Motor neuron (in vitro differentiated cells): ENCODE results near the gene TSPAN13. TPM values are rescaled to one million over a fixed set of nuclear protein-coding genes. Genes with fewer than 3 reads are reported as not detected.
A peak's percentile ranks its signal among the peaks of the same experiment; 100 is the strongest.

Experiments used
- ATAC-seq, 8 experiments: fragments of 200-7000 bp; cut with Tn5 transposase; replicated peaks in 6 of 8; 2 replicates each; pipeline ENCODE4 v1.8.0; 2021; ENCODE audit warnings: mild to moderate bottlenecking in 8 of 8, moderate library complexity in 8 of 8
- H3K27ac ChIP-seq, 2 donors: fragments of 250-450 bp; sonication (Bioruptor Pico); 2 replicates each; pipeline ENCODE4 v1.9.0; 2021; ENCODE audit warnings: antibody characterized with exemption in 2 of 2, mild to moderate bottlenecking in 2 of 2, moderate library complexity in 1 of 2
- H3K4me1 ChIP-seq, 2 donors: fragments of 250-450 bp; sonication (Bioruptor Pico); replicated peaks in 1 of 2; 2 replicates each; pipeline ENCODE4 v1.6.1; 2021; ENCODE audit warnings: antibody characterized with exemption in 2 of 2, mild to moderate bottlenecking in 2 of 2, moderate library complexity in 1 of 2
- H3K4me3 ChIP-seq, 5 donors: fragments of 250-450 bp; sonication (Bioruptor Pico); 2 replicates each; pipeline ENCODE4 v1.9.0; 2021; ENCODE audit warnings: antibody characterized with exemption in 5 of 5, mild to moderate bottlenecking in 5 of 5, moderate library complexity in 4 of 5
- WGBS, 10 experiments: fragments of 450-650 bp; shearing (Covaris generic); methylation state at CpG; one replicate each; pipeline ENCODE4 v1.0.0; 2022; 5-methylcytosine and 5-hydroxymethylcytosine counted together
- in situ Hi-C, 9 experiments: fragments of 400-800 bp; cut with MboI; loops; one replicate each; pipeline ENCODE4 v1.15.0; 2021; ENCODE audit warnings: low sequenced_read_pairs in 9 of 9, low pct_unique_long_range_greater_than_20kb in 2 of 9; ENCODE audit not compliant: unreplicated experiment in 9 of 9
- total RNA-seq, 8 experiments: library from RNA; unstranded; fragments of 300-600 nt; gene quantifications; 2 replicates each; pipeline versions ENCODE4 v1.2.3 to v1.2.4, GENCODE V29; 2022

Gene TSPAN13
- total RNA-seq, 8 experiments from 2014 or later = 0.51 to 99.1 (median 67.3) TPM

DNA sequence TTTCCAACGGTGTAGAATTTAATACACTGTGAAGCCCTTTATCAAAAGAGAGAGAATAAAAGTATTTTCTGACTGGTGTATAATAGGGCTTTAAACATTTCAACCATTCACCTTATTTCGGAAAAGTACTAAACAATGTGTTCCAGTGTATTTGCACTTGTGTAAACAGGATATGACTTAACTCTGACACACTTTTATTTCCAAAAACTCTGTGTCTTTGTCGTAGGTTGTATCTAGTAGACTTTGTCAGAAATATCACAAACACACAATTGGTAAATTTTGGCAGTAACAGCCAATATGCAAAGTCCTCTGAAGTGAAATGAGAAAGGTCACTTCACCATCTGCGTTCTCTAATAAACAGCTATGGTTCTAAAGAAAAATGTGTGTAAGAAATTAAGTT lies 10.3 kb upstream of the TSPAN13 start:
- H3K4me3 ChIP-seq = no peak overlapping the region
- ATAC-seq = no peak
- no peak overlapping the region for H3K27ac ChIP-seq
- in situ Hi-C loops = no loop called here
- H3K4me1 ChIP-seq = peaks cover 2 to 10% of the 10 kb centered on the region in 2 donors
- WGBS, 10 experiments = 0 to 90% (median 79%) methylated on average over 1 to 4 of the region's 4 CpGs; no CpG with 5 or more reads in 1 of the 10 experiments

DNA sequence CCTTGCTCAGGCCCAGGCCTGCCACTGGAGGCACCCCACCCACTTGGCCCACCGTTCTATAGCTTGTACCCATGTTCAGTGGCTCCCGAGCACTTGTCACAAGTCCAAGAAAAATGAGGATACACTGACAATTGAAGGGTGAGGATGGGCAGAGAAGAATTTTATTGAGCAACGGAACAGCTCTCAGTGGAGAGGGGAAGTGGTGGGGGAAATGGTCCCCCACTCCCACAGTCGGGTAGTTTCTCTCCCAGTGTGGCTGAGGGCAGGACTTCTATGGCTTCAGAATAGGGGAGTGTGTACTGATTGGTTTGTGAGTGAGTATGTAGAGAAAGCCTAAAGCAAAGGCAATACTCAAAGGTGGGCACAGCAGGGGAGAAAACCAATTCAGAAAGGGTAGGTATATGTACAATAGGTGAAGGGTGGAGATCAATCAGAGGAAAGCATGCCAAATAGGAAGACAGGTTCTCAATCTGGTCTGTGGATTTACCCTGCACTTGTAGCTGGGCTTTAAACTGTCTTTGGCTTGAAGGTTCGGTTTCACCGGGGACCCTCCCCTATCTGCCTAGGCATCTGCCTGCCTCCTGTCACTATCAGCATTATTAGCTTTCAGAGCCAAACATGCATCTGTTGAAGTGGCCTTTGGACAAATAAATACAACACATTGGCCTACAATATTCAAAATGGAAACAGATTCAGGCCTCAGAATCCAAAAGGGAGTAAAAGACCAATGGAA lies 8.9 kb upstream of the TSPAN13 start:
- WGBS, 10 experiments = 60 to 100% (median 92%) methylated on average over 1 to 5 of the region's 6 CpGs; no CpG with 5 or more reads in 3 of the 10 experiments
- in situ Hi-C loops = no loop called here
- H3K4me3 ChIP-seq = no peak overlapping the region
- H3K27ac ChIP-seq = no peak overlapping the region
- ATAC-seq = no peak
- peaks cover 2 to 10% of the 10 kb centered on the region in 2 donors for H3K4me1 ChIP-seq

DNA sequence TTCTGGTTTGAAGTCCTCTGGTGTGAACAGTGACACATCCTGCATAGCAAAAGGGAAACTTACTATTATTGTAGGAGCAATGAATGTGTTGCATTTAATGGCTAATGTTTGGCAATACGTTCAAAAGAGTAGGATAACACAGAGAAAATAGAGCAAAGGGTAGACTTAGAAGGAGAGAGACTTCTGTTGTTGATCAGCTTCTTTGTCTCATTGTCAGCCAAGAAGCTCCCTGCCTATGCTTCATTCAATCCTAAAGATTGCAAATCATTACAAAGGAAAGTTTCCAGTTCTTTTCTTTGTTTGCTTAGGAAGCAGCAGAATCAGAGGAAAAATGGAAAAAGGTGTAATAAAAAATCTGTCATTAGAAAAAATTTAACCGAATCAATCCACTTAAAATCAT lies 7.9 kb upstream of the TSPAN13 start:
- H3K27ac ChIP-seq = no peak overlapping the region
- peaks cover 2 to 10% of the 10 kb centered on the region in 2 donors for H3K4me1 ChIP-seq
- 0 to 50% (median 29%) methylated on average over 1 to 2 of the region's 2 CpGs for WGBS, 10 experiments
- H3K4me3 ChIP-seq = no peak overlapping the region
- in situ Hi-C loops = no loop called here
- ATAC-seq = no peak

DNA sequence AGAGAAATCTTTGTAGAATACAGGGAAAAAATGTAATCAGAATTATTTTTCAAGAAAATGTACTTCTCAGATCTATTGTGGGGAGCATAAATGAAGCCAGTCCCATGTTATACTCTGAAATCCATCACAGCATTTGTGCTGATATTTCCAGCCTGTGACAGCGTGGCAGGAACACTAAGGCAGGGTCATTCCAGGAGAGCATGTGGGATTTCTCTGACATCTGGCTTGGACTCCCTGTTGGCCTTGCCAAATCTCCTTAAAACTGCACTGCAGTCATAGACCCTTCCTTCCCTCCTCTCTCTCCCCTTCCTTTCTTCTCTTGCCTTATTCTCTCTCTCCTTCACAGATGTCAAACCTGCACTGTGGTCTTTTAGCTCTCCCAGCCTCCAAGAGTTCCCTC lies 6.5 kb upstream of the TSPAN13 start:
- in situ Hi-C loops = no loop called here
- no peak for ATAC-seq
- Histone ChIP-seq H3K4me1 (peaks cover 2 to 10% of the 10 kb centered on the region in 2 donors), H3K4me3 (no peak overlapping the region), H3K27ac (no peak overlapping the region)
- 25 to 100% (median 60%) methylated on average over 1 of the region's 1 CpG; no CpG with 5 or more reads in 3 of the 10 experiments for WGBS, 10 experiments

DNA sequence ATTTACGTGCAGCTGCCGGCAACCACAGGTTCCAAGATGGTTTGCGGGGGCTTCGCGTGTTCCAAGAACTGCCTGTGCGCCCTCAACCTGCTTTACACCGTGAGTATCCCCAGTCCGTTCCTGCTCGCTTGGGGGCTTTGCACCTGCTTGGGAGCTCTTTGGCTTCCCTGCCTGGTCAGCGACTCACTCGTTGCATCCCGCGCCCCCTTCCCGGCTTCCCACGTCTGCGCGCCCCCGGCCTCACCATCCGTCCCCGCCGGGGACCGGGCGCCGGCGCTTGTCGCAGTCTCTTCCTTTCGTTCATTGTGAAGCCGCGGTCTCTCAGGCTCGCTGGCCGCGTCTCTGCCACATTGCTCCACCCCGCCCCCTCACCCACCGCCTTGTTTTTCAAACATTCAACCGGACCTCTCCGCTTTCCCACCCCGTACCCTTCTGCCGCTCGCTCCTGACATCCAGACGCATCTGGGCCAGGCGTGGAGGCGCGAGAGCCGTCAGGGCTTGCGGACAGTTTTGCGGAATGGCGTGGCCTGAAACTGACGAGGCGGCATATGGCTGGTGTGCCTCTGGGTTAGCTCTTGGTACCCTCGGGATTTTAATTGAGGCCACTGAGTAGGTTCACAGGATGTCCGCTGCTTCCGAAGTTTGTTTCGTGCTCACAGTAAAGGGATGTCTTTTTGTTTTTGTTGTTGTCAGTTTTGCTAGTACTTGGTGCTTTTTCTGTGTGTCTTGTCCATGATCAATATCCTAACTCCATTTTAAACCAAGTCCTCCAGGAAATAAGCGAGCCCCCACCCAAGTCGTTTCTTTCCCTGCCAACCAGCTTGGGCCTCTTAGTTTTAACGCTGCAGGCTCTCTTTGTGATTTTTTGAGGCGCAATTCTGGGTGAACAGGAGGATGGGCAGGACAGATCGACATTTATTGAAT lies 639 bp downstream of the TSPAN13 start:
- Histone ChIP-seq H3K4me3 (peak overlapping the region; percentile 57 to 66 (median 61)), H3K4me1 (peaks cover 2 to 15% of the 10 kb centered on the region in 2 donors), H3K27ac (peak overlapping the region; percentile 73 to 79)
- peak; percentile 37 to 59 (median 52) for ATAC-seq
- 0 to 92% (median 3%) methylated on average over 2 to 9 of the region's 58 CpGs; no CpG with 5 or more reads in 2 of the 10 experiments for WGBS, 10 experiments
- in situ Hi-C loops = no loop called here

DNA sequence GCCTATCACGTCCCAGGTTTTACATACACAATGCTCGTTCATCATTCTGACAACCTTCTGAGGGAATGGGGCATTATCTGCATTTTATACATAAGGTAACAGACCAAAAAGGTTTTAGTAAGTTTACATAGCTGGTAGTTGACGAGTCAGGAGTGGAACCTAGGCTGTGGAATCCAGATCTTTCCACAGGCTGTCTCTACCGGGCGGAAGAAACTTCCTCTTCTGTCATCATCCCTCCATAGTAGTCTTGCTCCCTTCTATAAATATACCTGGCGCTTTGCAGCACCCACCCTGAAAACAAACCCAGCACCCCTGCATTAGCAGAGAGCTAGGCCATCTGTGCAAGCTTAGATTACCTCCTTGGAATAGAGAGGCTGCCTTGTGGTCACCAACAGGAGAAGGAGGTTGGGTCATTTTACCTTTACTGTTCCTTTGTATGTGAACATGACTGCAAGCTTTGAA lies 1.3 kb downstream of the TSPAN13 start:
- Histone ChIP-seq H3K27ac (peak overlapping the region; percentile 73 to 79), H3K4me3 (peak overlapping the region; percentile 57 to 66 (median 61)), H3K4me1 (peaks cover 2 to 15% of the 10 kb centered on the region in 2 donors)
- WGBS, 10 experiments = 0 to 97% (median 18%) methylated on average over 1 to 6 of the region's 6 CpGs
- ATAC-seq = no peak
- in situ Hi-C loops = no loop called here

DNA sequence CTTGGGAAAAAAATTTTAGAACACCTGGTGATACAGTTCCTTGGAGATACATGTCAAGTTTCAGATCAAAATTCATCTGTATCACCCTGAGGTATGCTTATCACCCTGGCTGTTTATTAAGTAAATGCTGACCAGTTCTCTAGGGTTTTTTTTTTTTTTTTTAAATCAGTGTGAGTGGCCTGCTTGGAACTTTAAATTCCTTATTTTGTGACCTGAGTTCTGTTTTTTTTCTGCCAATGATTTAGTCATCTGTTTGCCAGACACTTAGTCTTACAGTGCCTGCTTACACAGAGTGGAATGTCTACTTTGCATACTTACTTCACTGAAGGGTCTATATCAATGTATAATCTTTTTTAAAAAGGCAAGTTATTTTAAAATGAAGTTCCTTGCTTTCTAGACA lies 1.8 kb downstream of the TSPAN13 start:
- no peak for ATAC-seq
- Histone ChIP-seq H3K4me3 (peak overlapping the region; percentile 57 to 66 (median 61)), H3K4me1 (peaks cover 2 to 15% of the 10 kb centered on the region in 2 donors), H3K27ac (no peak overlapping the region)
- in situ Hi-C loops = no loop called here

DNA sequence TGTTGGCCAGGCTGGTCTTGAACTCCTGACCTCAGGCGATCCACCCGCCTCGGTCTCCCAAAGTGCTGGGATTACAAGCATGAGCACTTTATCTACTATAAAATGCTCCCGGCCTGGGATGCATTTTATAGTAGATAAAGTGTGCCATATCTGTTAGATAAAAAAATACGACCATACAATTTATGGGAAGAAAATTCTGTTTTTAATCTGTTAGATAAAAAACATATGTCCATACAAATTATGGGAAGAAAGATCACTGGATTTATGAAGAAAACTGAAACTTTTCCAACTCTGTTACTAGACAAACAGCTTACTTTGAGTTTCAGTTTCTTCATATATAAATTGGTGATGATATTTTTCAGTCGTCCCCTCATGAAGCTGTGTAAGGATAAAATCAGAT lies 4.5 kb downstream of the TSPAN13 start:
- Histone ChIP-seq H3K4me1 (peaks cover 2 to 15% of the 10 kb centered on the region in 2 donors), H3K27ac (no peak overlapping the region), H3K4me3 (no peak overlapping the region)
- ATAC-seq = no peak
- in situ Hi-C loops = no loop called here
- WGBS, 10 experiments = 80 to 100% (median 92%) methylated on average over 1 to 6 of the region's 6 CpGs; no CpG with 5 or more reads in 3 of the 10 experiments

DNA sequence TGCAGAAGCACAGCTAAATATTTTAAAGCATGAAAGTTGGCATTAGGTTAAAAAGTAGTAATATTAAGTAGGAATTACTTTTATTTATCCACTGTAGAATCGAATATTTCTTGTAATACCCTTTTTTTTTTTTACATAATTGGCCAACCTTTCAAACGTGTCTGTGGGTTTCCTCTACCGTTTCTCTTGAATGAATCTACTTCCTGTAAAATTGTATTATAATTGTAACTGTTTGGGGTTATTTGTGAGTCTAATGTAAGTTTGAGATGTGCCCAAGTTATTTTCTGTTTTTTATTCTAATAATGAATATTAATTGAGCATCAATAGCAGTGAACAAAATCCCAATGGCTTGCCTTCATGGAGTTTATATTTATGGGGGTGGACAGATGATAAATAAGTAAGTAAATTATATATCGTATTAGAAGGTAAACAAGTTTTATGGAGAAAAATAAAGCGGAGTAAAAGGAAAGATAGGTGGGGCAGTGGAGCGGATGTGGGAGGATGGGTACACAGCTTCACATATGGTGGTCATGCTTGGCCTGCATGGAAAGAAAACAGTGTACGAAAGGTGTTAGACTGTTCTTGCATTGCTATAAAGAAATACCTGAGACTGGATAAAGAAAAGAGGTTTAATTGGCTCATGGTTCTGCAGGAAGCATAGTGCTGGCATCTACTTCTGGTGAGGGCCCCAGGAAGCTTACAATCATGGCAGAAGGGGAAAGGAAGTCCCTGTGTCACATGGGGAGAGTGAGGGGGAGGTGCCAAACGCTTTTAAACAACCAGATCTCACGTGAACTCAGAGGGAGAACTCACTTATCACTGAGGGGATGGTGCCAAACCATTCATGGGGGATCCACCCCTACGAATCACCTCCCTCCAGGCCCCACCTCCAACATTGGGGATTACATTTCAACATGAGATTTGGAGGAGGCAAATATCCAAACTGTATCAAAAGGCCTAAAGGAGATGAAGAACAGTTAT lies 5.4 kb downstream of the TSPAN13 start:
- ATAC-seq = no peak
- Histone ChIP-seq H3K27ac (no peak overlapping the region), H3K4me3 (no peak overlapping the region), H3K4me1 (peaks cover 2 to 15% of the 10 kb centered on the region in 2 donors)
- WGBS, 10 experiments = 78 to 100% (median 92%) methylated on average over 1 to 10 of the region's 10 CpGs
- in situ Hi-C loops = no loop called here

DNA sequence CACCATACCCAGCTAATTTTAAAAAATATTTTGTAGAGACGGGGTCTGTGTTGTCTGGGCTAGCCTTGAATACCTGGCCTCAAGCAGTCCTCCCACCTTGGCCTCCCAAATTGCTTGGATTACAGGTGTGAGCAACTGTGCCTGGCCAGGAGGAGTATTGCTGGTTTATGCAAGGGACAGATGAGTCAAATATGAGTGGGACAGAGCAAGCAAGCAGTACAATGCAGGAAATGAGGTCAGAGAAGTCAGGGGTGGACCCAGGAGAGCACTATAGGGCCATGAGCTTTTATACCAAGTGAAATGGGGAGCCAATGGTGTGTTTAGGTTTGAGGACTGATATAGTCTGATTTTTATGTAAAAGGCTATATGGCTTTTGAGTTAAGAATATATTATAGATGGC lies 6.3 kb downstream of the TSPAN13 start:
- peaks cover 2 to 15% of the 10 kb centered on the region in 2 donors for H3K4me1 ChIP-seq
- in situ Hi-C loops = no loop called here
- H3K4me3 ChIP-seq = no peak overlapping the region
- WGBS, 10 experiments = 78 to 100% (median 100%) methylated on average over 1 of the region's 1 CpG; no CpG with 5 or more reads in 6 of the 10 experiments
- ATAC-seq = no peak
- H3K27ac ChIP-seq = no peak overlapping the region

DNA sequence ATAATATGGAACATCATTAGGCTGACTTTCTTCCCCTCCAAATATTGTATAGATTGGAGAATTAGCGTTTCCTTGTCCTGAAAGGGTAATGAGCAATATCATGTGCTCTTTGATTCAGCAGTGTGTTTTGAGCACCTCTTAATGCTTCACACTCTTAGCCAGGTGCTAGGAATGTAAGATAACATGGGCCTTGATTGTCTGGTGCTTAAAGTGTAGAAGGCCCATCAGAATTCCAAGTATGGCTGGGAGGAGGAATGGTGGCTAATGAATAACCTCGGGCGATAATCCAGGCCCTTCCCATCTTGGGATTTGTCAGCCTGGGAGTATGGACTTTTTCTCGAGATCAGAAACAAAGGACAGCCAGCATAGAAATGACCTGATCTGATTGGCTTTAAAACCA lies 8.6 kb downstream of the TSPAN13 start:
- in situ Hi-C loops = no loop called here

DNA sequence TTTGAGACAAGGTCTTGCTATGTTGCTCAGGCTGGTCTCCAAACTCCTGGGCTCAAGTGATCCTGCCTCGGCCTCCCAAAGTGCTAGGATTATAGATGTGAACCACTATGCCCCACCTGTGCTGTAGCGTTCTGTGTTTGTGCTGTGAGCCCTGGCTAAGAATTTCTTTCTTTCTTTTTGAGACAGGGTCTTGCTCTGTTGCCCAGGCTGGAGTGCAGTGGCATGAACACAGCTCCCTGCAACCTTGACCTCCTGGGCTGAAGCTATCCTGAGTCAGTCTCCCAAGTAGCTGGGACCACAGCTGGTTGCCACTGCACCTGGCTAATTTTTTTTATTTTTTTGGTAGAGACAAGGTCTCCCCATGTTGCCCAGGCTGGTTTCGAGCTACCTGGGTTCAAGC lies 11.4 kb downstream of the TSPAN13 start:
- 50 to 100% (median 89%) methylated on average over 1 to 3 of the region's 3 CpGs; no CpG with 5 or more reads in 3 of the 10 experiments for WGBS, 10 experiments
- in situ Hi-C loops = no loop called here
- ATAC-seq = no peak
- Histone ChIP-seq H3K4me3 (no peak overlapping the region), H3K27ac (no peak overlapping the region), H3K4me1 (no peaks in the 10 kb centered on the region)

More for the DNA sequence above, 8.6 kb downstream of the TSPAN13 start:
- WGBS, 10 experiments = 67 to 100% (median 87%) methylated on average over 1 to 4 of the region's 4 CpGs; no CpG with 5 or more reads in 2 of the 10 experiments
- Histone ChIP-seq H3K4me1 (no peaks in the 10 kb centered on the region), H3K4me3 (no peak overlapping the region), H3K27ac (no peak overlapping the region)
- no peak for ATAC-seq
